HL-60 (cell line): ENCODE data around the gene RHEBL1.

ENCODE experiments used
- POLR2AphosphoS5 ChIP-seq: IDR thresholded peaks from 2 replicates; pipeline ENCODE4 v1.6.1; 2012; ENCODE audit warnings: low read depth
- REST ChIP-seq: IDR thresholded peaks from 2 replicates; pipeline ENCODE4 v1.6.1; 2012; ENCODE audit warnings: low read depth; ENCODE audit not compliant: insufficient replicate concordance
- SPI1 ChIP-seq: IDR thresholded peaks from 2 replicates; pipeline ENCODE4 v1.6.1; 2012; ENCODE audit warnings: low read depth, mild to moderate bottlenecking, borderline replicate concordance

- TF ChIP-seq REST (no peak), POLR2AphosphoS5 (no peak), SPI1 (no peak)
Observed at GRCh38 chr12:49091836-49092085, 22.0 kb upstream of the RHEBL1 start.
